GM19455 (cell line): Measurements from ENCODE around the gene USP32.
"Not testable (repeated sequence)": the region's sequence is repeated elsewhere in the genome, so short reads cannot be mapped to it uniquely, and the experiment has no call there.

Experiments
- ATAC-seq: cut with Tn5 transposase; IDR thresholded peaks from one replicate; pipeline ENCODE4 v1.9.1; 2021; ENCODE audit not compliant: unreplicated experiment

Gene USP32

GRCh38 chr17:60247836-60248461, 144.0 kb downstream of the USP32 start:
- ATAC-seq: no peak

DNA sequence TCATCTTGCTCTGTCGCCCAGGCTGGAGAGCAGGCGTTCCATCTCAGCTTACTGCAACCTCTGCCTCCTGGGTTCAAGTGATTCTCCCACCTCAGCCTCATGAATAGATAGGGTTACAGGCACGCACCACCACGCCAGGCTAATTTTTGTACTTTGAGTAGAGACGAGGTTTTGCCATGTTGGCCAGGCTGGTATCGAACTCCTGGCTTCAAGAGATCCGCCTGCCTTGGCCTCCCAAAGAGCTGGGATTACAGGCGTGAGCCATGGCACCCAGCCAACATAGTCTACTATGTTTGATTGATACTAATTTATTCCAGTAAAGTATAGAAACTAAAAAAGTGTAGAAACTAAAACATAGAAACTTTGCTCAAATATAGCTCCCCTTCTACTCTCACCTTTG, 147.3 kb downstream of the USP32 start:
- no peak for ATAC-seq

DNA sequence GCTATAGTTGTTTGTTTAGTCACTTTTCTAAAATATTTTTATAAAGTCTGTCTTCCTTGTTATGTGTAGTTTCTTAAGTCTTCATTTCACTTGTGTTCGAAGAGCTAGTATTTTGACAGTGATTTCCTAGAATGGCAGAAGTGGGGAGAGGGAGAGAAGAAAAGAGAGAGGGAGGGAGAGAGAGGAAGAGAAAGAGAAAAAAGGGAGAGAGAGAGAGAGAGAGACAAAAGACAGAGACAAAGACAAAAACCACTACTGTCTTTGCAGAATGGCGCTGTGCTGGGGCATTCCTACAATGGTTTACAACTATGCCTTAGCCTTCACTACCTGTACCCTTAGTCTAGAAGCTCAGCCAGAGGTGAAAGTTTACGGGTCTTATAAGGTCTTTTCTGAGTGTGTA, 151.6 kb downstream of the USP32 start:
- no peak for ATAC-seq

GRCh38 chr17:60231691-60232090, 160.2 kb downstream of the USP32 start:
- ATAC-seq: no peak

DNA sequence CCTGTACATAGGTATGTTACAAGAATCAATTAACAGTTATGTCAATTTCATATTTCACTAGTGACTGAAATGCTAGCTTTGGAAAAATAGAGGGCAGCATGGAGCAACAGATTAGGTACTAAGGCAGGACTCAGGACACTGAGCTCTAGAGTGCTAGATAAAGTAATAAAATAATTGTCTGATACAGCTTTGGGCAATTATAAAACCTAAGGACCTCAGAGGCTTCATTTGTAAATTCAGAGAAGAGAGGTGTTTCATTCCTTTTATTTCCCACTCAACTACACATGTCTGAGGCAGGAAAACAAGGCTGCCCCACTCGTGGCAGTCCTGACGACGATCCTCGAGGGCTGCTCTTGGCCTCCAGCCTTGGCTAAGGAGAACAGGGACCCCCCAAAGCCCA, 160.7 kb downstream of the USP32 start:
- ATAC-seq: no peak

DNA sequence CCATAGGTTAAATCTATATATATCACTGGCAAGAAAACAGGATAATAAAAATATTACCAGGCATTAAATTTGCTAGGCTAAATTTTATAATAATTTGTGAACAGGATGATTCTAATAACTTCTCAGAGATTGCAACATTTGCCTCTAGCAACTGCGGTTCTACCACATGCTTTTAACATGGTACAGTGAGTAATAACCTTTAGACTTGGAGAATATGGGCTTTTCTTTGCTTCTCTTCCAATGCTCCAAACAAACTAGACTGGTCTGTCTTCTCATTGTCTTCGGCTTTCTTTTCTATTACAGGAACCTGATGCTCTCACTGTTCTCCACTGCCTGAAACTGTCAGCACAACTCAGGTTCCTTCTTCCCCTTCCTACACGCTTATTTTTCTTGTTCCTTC, 161.6 kb downstream of the USP32 start:
- no peak for ATAC-seq

DNA sequence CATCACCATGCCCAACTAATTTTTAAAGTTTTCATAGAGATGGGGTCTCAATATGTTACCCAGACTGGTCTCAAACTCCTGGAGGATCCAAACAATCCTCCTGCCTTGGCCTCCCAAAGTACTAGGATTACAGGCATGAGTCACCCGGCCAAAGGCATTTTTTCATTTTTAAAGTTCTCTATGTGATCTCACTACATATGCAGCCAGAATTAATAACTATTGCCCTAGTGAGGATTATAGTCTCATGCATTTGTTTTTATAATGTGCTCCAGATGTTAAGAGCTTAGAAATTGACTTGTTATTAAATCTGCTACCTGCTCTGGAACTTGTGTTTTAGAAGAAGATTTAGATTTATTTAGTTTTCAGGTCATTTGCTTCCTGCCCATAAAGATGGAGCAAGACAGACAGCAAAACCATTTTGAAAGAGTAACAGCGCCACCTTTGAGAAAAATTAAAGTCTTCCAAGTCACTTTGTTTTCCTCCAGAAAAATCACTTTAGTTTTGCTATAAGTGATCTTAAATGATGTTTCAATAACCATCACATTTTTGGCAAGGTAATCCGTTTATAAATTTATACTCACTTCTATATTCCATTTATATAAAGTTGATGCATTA, 162.6 kb downstream of the USP32 start:
- ATAC-seq: no peak

DNA sequence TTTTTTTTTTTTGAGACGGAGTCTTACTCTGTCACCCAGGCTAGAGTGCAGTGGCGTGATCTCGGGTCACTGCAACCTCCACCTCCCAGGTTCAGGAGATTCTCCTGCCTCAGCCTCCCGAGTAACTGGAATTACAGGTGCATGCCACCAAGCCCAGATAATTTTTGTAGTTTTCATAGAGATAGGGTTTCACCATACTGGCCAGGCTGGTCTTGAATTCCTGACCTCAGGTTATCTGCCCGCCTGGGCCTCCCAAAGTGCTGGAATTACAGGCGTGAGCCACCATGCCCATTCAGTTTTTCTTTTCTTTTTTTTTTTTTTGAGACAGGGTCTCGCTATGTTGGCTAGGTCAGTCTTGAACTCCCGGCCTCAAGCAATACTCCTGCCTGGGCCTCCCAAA, 164.7 kb downstream of the USP32 start:
- ATAC-seq: not testable (repeated sequence)

DNA sequence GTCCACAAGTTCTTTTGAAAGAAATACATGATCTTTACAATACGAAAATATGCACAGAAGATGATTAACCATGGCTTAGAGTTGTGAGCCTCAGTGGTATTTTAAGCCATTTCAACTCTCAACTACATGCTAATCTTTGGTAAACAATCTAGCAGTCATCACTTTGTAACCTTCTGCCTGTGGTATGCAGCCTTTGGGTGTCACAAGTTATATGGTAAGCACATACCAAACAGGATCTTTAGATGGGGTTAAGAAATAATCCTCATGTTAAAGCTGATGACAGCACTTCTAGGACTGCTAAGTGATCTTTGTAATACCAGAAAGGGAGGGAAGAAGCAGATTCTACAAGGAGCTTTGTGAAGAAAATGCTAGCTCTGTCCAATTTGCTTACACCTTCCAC, 167.9 kb downstream of the USP32 start:
- ATAC-seq: no peak

DNA sequence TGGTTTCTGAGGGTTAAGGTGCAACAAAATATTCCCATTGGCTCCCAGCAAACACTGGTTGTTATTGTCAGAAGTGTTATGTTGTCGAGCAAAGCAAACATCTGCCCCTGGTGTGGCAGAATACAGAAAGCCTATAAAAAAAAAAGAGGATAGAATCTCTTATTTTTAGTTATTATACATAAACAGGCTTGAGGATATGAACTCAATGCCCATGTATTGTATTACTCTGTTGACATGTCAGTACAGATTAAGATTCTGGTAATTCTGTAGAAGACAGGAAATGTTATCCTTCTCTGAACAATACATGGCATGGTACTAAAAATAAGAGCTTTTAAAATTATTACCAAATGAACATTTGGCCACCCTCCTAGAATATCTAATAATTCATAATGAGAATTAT, 168.5 kb downstream of the USP32 start:
- ATAC-seq: no peak

- ATAC-seq: not testable (repeated sequence)
These were observed 173.2 kb downstream of the USP32 start for GRCh38 chr17:60218774-60219173.

- not testable (repeated sequence) for ATAC-seq
These were observed 176.0 kb downstream of the USP32 start for GRCh38 chr17:60215895-60216294.

DNA sequence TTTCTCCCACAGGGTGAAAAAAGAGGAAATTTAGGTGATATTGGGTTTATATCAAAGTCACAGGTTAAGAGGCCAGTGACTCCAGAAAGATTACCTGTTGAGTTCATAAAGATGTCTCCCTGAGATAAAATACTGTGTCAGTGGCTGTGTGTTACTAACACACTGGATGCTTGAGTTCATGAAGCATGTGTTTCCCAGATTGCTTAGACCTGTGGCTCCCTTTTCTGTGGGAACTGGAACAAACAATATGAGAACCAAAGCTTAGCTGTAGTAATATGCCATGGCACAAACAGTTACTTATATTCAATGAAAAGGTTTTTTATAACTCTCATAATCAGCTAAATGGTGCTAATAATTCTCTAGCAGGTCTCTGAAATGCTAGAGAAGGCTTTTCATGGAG, 180.7 kb downstream of the USP32 start:
- ATAC-seq: not testable (repeated sequence)

- ATAC-seq: not testable (repeated sequence)
These were observed 183.6 kb downstream of the USP32 start for GRCh38 chr17:60208302-60208701.

DNA sequence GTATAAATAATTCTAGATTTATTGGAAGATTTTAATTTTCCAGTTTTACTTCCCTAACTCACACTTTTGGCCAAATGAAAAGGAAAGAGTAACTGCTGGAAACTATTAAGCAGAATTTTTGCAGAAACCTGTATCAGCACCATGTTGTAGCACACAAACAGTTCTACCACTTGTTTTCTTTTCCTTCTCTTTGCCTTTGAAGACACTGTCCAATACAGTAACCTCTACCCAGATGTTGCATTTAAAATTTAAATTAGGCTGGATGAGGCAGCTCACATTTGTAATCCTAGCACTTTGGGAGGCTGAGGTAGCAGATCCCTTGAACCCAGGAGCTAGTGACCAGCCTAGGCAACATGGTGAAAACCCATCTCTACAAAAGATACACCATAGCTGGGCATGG, 186.2 kb downstream of the USP32 start:
- not testable (repeated sequence) for ATAC-seq

GRCh38 chr17:60198630-60199029, 193.3 kb downstream of the USP32 start:
- not testable (repeated sequence) for ATAC-seq

DNA sequence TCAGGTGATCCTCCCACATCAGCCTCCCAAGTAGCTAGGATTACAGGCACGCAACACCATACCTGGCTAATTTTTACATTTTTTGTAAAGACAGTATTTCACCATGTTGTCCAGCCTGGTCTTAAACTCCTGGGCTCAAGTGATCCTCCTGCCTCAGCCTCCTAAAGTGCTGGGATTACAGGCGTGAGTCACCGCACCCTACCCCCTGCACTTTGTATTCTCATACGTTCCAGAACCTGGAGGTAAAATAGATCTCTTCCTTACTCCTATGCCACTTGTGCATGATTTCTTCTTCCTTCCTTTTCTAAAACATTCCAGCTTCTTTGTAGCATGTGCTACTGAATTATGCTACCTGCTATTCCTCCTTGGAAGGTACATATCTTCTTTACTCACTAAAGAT, 197.8 kb downstream of the USP32 start:
- ATAC-seq: not testable (repeated sequence)

- ATAC-seq: no peak
These were observed 198.5 kb downstream of the USP32 start for GRCh38 chr17:60193482-60193881.

DNA sequence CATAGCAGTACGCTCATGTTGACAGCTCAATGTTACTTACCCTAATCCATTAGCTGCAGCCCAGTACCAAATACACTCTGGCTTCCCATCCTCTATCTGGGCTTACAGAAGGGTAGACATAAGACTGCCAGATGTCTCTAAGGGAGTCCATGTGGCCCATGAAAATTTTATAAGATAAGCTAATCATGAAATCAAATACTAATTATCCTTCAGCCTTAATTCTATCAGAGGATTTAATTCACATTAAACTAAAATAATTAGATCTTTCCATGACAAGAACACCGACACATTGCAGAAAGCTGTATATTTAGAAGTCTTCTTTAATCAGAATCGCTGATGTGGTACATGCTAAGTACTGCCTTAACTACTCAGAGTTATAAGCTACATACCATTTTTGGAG, 198.9 kb downstream of the USP32 start:
- ATAC-seq: not testable (repeated sequence)

- not testable (repeated sequence) for ATAC-seq
These were observed 201.9 kb downstream of the USP32 start for GRCh38 chr17:60190032-60190431.

GRCh38 chr17:60188759-60189158, 203.2 kb downstream of the USP32 start:
- ATAC-seq: no peak

- ATAC-seq: not testable (repeated sequence)
These were observed 204.8 kb downstream of the USP32 start for GRCh38 chr17:60186846-60187745.
